Prostate gland (tissue), 1 donor: ENCODE results near the gene CACNA1H.

ENCODE experiments used
- POLR2A ChIP-seq: fragments of 450-650 bp; IDR thresholded peaks from one replicate; pipeline ENCODE4 v1.6.1; 2016; ENCODE audit warnings: antibody characterized with exemption, mild to moderate bottlenecking
- POLR2AphosphoS5 ChIP-seq: sonication (generic); formaldehyde crosslinking; IDR thresholded peaks from one replicate; pipeline ENCODE4 v1.6.1; 2017; ENCODE audit warnings: antibody characterized with exemption

GRCh38 chr16:1214719-1215118 lies 61.8 kb downstream of the CACNA1H start:
- TF ChIP-seq POLR2A (no peak), POLR2AphosphoS5 (no peak)
